Mammary epithelial cell (primary cell): Measurements from ENCODE around the gene EPHA6.

Source experiments
- EZH2 ChIP-seq: IDR thresholded peaks from 2 replicates; pipeline ENCODE4 v1.6.1; 2012; ENCODE audit warnings: low read length, inconsistent platforms, borderline replicate concordance
- TF ChIP-seq, protein P1 (sequence below), 2 donors: IDR thresholded peaks in 1 of 2; conservative IDR thresholded peaks in 1 of 2; 2 replicates each; pipeline ENCODE4 v1.5.1; 2011 to 2012; ENCODE audit warnings: inconsistent platforms in 2 of 2, low read length in 2 of 2, mild to moderate bottlenecking in 2 of 2, control low read depth in 1 of 2, low read depth in 1 of 2; ENCODE audit not compliant: insufficient read depth in 1 of 2; ENCODE audit errors: extremely low read depth in 1 of 2

DNA sequence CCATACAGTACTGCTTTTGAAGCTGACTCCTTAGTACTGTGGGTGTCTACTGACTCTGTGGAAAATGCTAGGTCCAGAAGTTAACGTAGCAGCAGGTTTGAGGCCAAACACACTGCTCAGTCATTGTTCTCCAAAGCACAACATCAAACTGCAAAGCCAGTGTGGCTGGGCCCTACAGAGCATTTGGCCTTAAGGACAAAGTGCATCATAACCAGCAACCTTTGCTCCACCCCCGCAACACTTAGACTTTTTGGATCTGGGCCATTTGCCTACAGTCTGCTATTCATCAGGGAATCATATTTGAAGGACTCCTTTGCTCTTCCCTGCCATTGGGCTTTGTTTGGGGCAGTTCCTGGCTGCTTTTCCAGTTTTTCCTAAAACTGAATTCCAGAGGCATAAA is 907.1 kb downstream of the EPHA6 start:
- TF ChIP-seq, protein P1, sequence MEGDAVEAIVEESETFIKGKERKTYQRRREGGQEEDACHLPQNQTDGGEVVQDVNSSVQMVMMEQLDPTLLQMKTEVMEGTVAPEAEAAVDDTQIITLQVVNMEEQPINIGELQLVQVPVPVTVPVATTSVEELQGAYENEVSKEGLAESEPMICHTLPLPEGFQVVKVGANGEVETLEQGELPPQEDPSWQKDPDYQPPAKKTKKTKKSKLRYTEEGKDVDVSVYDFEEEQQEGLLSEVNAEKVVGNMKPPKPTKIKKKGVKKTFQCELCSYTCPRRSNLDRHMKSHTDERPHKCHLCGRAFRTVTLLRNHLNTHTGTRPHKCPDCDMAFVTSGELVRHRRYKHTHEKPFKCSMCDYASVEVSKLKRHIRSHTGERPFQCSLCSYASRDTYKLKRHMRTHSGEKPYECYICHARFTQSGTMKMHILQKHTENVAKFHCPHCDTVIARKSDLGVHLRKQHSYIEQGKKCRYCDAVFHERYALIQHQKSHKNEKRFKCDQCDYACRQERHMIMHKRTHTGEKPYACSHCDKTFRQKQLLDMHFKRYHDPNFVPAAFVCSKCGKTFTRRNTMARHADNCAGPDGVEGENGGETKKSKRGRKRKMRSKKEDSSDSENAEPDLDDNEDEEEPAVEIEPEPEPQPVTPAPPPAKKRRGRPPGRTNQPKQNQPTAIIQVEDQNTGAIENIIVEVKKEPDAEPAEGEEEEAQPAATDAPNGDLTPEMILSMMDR (conservative IDR thresholded peaks at IDR 0.05 in 1 of 2, IDR thresholded peaks at IDR 0.05 in 1 of 2; ENCODE audit: extremely low read depth in 1 of 2, insufficient read depth in 1 of 2, low read depth in 1 of 2, low read length in 2 of 2), result no peak
- no peak for TF ChIP-seq EZH2
